RWPE1 (cell line): Measurements from ENCODE around the gene PUS7L.
A peak's percentile ranks its signal among the peaks of the same experiment; 100 is the strongest.

Source experiments
- CTCF ChIA-PET: fragments of 350-600 bp; sonication (Branson Sonifier 250); formaldehyde crosslinking; extraction: SDS; loops from one replicate; lab custom pipeline; 2021; lab: Yijun Ruan, JAX
- POLR2A ChIA-PET: fragments of 400-600 bp; formaldehyde crosslinking; extraction: SDS; loops from one replicate; lab custom pipeline; 2020; ENCODE audit warnings: antibody characterized with exemption; ENCODE audit not compliant: low non-redundant PET; lab: Yijun Ruan, JAX
- DNase-seq: peaks from one replicate; pipeline ENCODE4 v3.0.0; 2012; ENCODE audit warnings: low spot score
- H3K27ac ChIP-seq: fragments of 450-650 bp; 2 replicates; pipeline ENCODE4 v1.5.1; 2017
- TF ChIP-seq, protein P1 (sequence below): fragments of 450-650 bp; conservative IDR thresholded peaks from 2 replicates; pipeline ENCODE4 v1.5.1; 2017; ENCODE audit warnings: low read depth, mild to moderate bottlenecking

PUS7L gene

GRCh38 chr12:43676183-43676813, 82.3 kb downstream of the PUS7L start:
- CTCF ChIA-PET, result interaction anchor here (0.6 kb wide), 1 partner anchor 155 kb away, joined by 3 read pairs; no protein-coding TSS in a partner anchor
- TF ChIP-seq, protein P1, sequence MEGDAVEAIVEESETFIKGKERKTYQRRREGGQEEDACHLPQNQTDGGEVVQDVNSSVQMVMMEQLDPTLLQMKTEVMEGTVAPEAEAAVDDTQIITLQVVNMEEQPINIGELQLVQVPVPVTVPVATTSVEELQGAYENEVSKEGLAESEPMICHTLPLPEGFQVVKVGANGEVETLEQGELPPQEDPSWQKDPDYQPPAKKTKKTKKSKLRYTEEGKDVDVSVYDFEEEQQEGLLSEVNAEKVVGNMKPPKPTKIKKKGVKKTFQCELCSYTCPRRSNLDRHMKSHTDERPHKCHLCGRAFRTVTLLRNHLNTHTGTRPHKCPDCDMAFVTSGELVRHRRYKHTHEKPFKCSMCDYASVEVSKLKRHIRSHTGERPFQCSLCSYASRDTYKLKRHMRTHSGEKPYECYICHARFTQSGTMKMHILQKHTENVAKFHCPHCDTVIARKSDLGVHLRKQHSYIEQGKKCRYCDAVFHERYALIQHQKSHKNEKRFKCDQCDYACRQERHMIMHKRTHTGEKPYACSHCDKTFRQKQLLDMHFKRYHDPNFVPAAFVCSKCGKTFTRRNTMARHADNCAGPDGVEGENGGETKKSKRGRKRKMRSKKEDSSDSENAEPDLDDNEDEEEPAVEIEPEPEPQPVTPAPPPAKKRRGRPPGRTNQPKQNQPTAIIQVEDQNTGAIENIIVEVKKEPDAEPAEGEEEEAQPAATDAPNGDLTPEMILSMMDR, result 0 out of 2 replicates have a peak, but pooled peaks have one; percentile 14
- POLR2A ChIA-PET, result no interaction called here
- H3K27ac ChIP-seq, result no peak overlapping the region
- DNase-seq, result no peak

GRCh38 chr12:43675048-43675904, 83.3 kb downstream of the PUS7L start:
- TF ChIP-seq, protein P1, result no peak
- no peak for DNase-seq
- ChIA-PET CTCF (no interaction called here), POLR2A (no interaction called here)
- H3K27ac ChIP-seq, result no peak overlapping the region

DNA sequence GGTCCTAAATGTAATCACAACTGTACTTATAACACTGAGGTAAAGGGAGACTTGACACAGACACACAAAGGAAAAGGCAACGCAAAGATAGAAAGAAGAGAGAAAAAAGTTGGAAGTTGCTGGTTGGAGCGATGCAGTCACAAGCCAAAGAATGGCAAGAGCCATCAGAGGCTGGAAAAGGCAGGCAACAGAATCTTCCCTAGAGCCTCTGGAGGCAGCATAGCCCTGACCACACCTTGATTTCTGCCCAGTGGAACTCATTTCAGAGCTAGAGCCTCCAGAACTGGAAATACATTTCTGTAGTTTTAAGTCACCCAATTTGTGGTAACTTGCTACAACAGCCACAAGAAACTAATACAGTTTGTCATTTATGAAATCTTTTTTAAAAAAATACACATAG, 89.2 kb downstream of the PUS7L start:
- no peak for DNase-seq
- no peak overlapping the region for H3K27ac ChIP-seq
- ChIA-PET CTCF (no interaction called here), POLR2A (no interaction called here)
- TF ChIP-seq, protein P1, result no peak
